Right lobe of liver (tissue), 6 donors: ENCODE data around the gene LGALS7. TPM values are rescaled to one million over a fixed set of nuclear protein-coding genes. Genes with fewer than 3 reads are reported as not detected.

Experiments
- ATAC-seq, 4 donors: fragments of 200-7000 bp; cut with Tn5 transposase; one replicate each; pipeline ENCODE4 v1.9.1; 2020; ENCODE audit warnings: mild to moderate bottlenecking in 4 of 4, moderate library complexity in 4 of 4
- DNase-seq, 3 donors: peaks; one replicate each; pipeline ENCODE4 v3.0.0-alpha.2; 2020
- H3K27ac ChIP-seq, 3 donors: fragments of 200-600 bp; one replicate each; pipeline ENCODE4 v1.8.0; 2022
- H3K27me3 ChIP-seq, 2 donors: fragments of 200-600 bp; one replicate each; pipeline ENCODE4 v1.8.0; 2022
- H3K36me3 ChIP-seq, 4 donors: fragments of 200-600 bp; sonication (generic) in 1 of 4; one replicate each; pipeline versions ENCODE4 v1.5.1 to v1.8.0; 2017 to 2022; ENCODE audit warnings: control low read depth in 1 of 4
- H3K4me1 ChIP-seq, 4 donors: fragments of 200-600 bp; sonication (generic) in 1 of 4; one replicate each; pipeline versions ENCODE4 v1.5.1 to v1.8.0; 2017 to 2022; ENCODE audit warnings: control low read depth in 1 of 4
- H3K4me3 ChIP-seq, 3 donors: fragments of 200-600 bp; one replicate each; pipeline ENCODE4 v1.8.0; 2022
- H3K9me3 ChIP-seq, 4 donors: fragments of 200-600 bp; sonication (generic) in 1 of 4; one replicate each; pipeline versions ENCODE4 v1.5.1 to v1.8.0; 2017 to 2022; ENCODE audit warnings: control low read depth in 1 of 4
- CTCF ChIP-seq, 4 donors: fragments of 200-600 bp in 3 of 4; fragments of 450-650 bp in 1 of 4; IDR thresholded peaks; one replicate each; pipeline versions ENCODE4 v1.5.1 to v1.8.0; 2016 to 2022; ENCODE audit warnings: antibody characterized with exemption in 4 of 4, mild to moderate bottlenecking in 2 of 4
- POLR2A ChIP-seq: fragments of 450-650 bp; IDR thresholded peaks from one replicate; pipeline ENCODE4 v1.6.1; 2017; ENCODE audit warnings: antibody characterized with exemption, mild to moderate bottlenecking
- WGBS: methylation state at CpG from one replicate; pipeline ENCODE4 v1.1.6; 2018; ENCODE audit warnings: low coverage, low lambda C conversion rate; ENCODE audit not compliant: insufficient coverage; ENCODE audit errors: missing lambda C conversion rate; 5-methylcytosine and 5-hydroxymethylcytosine counted together
- intact Hi-C, 2 donors: fragments of 100-400 bp; cut with DNase I; formaldehyde crosslinking; loops; one replicate each; pipeline versions ENCODE4 v1.11.2 to v1.14.1; 2022
- total RNA-seq, 6 experiments: library from RNA; depleted of rRNA in 2 of 6; stranded (reverse); fragments of >200 nt in 2 of 6; fragmentation: NEBNext Ultra II Directional in 3 of 6; extraction: Animal tissue kit (Norgen Biotek cat#: 25700) in 3 of 6; gene quantifications; one replicate each; pipeline versions ENCODE4 v1.1.0 to v1.2.4, GENCODE V29; 2016 to 2023
- donor health status: DM: no; HTN: yes; CAD: no.
- donor health status: DM: no; HTN: no; CAD: no.
- donor health status: DM: no; HTN: no; CAD: no.
- donor health status: DM: no; HTN: yes; CAD: no.
- donor health status: DM: no; HTN: yes; CAD: no.

The LGALS7 gene
- total RNA-seq, 6 experiments from 2014 or later, result not detected

GRCh38 chr19:38725469-38726283 is 47.6 kb downstream of the LGALS7 start:
- Histone ChIP-seq H3K27ac (peak overlapping the region in 1 of 3 donors; percentile 40), H3K27me3 (no peaks in the 10 kb centered on the region), H3K9me3 (no peaks in the 10 kb centered on the region), H3K36me3 (peaks cover 0 to 83% (median 48%) of the 10 kb centered on the region in 4 donors), H3K4me1 (peaks cover 0 to 19% (median 0%) of the 10 kb centered on the region in 4 donors), H3K4me3 (no peak overlapping the region)
- TF ChIP-seq CTCF (IDR thresholded peaks at IDR 0.05) (no peak), POLR2A (no peak)
- 39% methylated on average over 2 of the region's 21 CpGs for WGBS
- intact Hi-C loops, result loop anchor here in 1 of 2 donors (10.0 kb wide), 1 partner anchor 89 kb away; the partner anchor contains the start of gene LGALS4
- no peak for DNase-seq
- no peak for ATAC-seq

DNA sequence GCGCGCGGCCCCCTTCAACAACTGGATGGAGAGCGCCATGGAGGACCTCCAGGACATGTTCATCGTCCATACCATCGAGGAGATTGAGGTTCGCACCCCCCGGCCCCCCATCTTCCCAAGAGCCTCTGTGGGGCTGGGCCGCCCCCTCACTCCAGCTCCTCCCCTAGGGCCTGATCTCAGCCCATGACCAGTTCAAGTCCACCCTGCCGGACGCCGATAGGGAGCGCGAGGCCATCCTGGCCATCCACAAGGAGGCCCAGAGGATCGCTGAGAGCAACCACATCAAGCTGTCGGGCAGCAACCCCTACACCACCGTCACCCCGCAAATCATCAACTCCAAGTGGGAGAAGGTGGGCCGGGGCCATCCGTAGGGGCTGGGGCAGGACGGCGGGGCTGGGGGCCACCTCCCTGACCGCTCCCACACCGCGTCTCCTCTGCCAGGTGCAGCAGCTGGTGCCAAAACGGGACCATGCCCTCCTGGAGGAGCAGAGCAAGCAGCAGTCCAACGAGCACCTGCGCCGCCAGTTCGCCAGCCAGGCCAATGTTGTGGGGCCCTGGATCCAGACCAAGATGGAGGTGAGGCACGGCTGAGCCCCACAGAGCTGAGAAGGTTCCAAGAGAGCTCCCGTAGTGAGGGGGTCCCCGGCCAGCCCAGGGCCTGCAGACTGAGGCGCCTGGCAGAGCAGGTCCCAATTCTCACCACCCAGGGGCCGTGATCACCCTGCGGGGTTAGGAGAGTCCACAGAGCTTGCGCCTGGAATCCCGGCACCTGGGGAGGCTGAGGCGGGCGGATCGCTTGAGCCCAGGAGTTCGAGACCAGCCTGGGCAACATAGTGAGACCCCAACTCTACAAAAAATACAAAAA is 49.1 kb downstream of the LGALS7 start:
- intact Hi-C loops, result loop anchor here in 1 of 2 donors (10.0 kb wide), 1 partner anchor 91 kb away; the partner anchor contains the start of gene LGALS4
- H3K36me3 ChIP-seq, result peaks cover 0 to 83% (median 51%) of the 10 kb centered on the region in 4 donors
- no peak for ATAC-seq
- DNase-seq, result no peak
- no peak overlapping the region for H3K4me3 ChIP-seq
- H3K4me1 ChIP-seq, result peaks cover 0 to 10% (median 0%) of the 10 kb centered on the region in 4 donors
- no peaks in the 10 kb centered on the region for H3K27me3 ChIP-seq
- TF ChIP-seq POLR2A (no peak), CTCF (IDR thresholded peaks at IDR 0.05) (no peak)
- H3K27ac ChIP-seq, result no peak overlapping the region
- 95% methylated on average over 4 of the region's 42 CpGs for WGBS
- no peaks in the 10 kb centered on the region for H3K9me3 ChIP-seq

DNA sequence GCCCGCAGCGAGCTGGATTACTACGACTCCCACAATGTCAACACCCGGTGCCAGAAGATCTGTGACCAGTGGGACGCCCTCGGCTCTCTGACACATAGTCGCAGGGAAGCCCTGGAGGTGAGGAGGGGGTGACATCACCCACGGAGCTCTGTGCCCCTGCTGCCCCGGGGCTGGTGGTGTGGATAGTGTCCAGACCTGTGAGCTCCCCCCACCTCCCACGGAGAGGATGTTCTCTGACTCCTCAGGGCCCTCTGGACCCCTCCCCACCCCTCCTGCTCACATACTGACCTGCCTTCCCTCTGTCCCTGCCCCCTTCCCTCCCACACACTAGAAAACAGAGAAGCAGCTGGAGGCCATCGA is 49.7 kb downstream of the LGALS7 start:
- TF ChIP-seq POLR2A, result no peak
- TF ChIP-seq CTCF (IDR thresholded peaks at IDR 0.05), result no peak
- no peak for DNase-seq
- H3K4me1 ChIP-seq, result peaks cover 0 to 10% (median 0%) of the 10 kb centered on the region in 4 donors
- no peak overlapping the region for H3K27ac ChIP-seq
- intact Hi-C loops, result loop anchor here in 1 of 2 donors (10.0 kb wide), 1 partner anchor 91 kb away; the partner anchor contains the start of gene LGALS4
- peaks cover 0 to 79% (median 51%) of the 10 kb centered on the region in 4 donors for H3K36me3 ChIP-seq
- no peaks in the 10 kb centered on the region for H3K9me3 ChIP-seq
- no peak for ATAC-seq
- WGBS, result 61% methylated on average over 4 of the region's 11 CpGs
- no peaks in the 10 kb centered on the region for H3K27me3 ChIP-seq
- H3K4me3 ChIP-seq, result no peak overlapping the region

DNA sequence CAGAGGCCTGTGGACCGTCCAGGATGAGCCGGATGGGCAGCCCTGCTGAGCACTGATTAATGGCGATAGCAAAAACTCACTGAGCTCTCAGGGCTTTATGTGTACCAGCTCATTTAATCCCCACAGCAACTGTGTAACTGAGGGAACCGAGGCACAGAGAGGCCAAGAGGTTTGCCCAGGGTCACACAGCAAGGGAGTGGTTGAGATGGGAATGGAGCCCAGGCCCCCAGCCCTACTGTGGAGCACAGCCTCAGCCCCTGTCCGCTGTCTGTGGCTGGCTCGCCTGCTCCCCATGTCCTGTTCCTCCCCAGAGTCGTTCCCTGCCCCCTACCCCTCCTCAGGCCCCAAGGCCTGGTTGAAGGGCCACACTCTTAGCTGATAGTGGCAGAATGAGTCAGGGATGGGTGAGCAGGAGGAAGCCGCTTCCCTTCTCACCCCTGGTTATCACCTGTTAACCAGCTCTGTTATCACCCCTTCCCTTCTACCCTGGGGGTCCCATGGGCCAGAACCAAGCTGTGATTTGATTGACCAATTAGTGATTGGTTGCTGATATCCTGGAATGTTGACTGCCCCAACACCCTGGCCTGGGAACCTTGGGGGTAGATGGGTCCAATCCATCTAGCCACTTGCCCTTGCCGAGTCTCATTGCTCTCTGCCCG is 50.2 kb downstream of the LGALS7 start:
- TF ChIP-seq CTCF (IDR thresholded peaks at IDR 0.05), result no peak
- no peak for TF ChIP-seq POLR2A
- Histone ChIP-seq H3K4me1 (peaks cover 0 to 10% (median 0%) of the 10 kb centered on the region in 4 donors), H3K27ac (peak overlapping the region in 2 of 3 donors; percentile 22 to 33), H3K4me3 (no peak overlapping the region), H3K9me3 (no peaks in the 10 kb centered on the region), H3K36me3 (peaks cover 0 to 77% (median 53%) of the 10 kb centered on the region in 4 donors), H3K27me3 (no peaks in the 10 kb centered on the region)
- WGBS, result 67% methylated on average over 3 of the region's 10 CpGs
- ATAC-seq, result no peak
- DNase-seq, result no peak
- intact Hi-C loops, result loop anchor here in 1 of 2 donors (10.0 kb wide), 1 partner anchor 92 kb away; the partner anchor contains the start of gene LGALS4
